HG03139 (cell line): ENCODE measurements around the gene SDC1.

ENCODE experiments used
- ATAC-seq: cut with Tn5 transposase; IDR thresholded peaks from one replicate; pipeline ENCODE4 v1.9.1; 2021; ENCODE audit not compliant: unreplicated experiment

Gene SDC1

GRCh38 chr2:20229322-20230113 lies 4.6 kb upstream of the SDC1 start:
- no peak for ATAC-seq

GRCh38 chr2:20227894-20228505 lies 3.1 kb upstream of the SDC1 start:
- ATAC-seq: no peak

GRCh38 chr2:20226152-20226545 lies 1.2 kb upstream of the SDC1 start:
- no peak for ATAC-seq

- peak; percentile 43 for ATAC-seq
Measured at GRCh38 chr2:20225294-20226151, 593 bp upstream of the SDC1 start.

GRCh38 chr2:20224164-20224715 lies 690 bp downstream of the SDC1 start:
- ATAC-seq: no peak

GRCh38 chr2:20223407-20224163 lies 1.3 kb downstream of the SDC1 start:
- no peak for ATAC-seq

GRCh38 chr2:20222769-20223406 lies 2.0 kb downstream of the SDC1 start:
- ATAC-seq: no peak

- no peak for ATAC-seq
Measured at GRCh38 chr2:20222014-20222768, 2.7 kb downstream of the SDC1 start.

GRCh38 chr2:20221555-20221973 lies 3.4 kb downstream of the SDC1 start:
- no peak for ATAC-seq

GRCh38 chr2:20220806-20221554 lies 4.0 kb downstream of the SDC1 start:
- ATAC-seq: no peak

GRCh38 chr2:20219763-20220380 lies 5.1 kb downstream of the SDC1 start:
- no peak for ATAC-seq

- no peak for ATAC-seq
Measured at GRCh38 chr2:20218331-20219320, 6.3 kb downstream of the SDC1 start.

GRCh38 chr2:20217041-20217970 lies 7.6 kb downstream of the SDC1 start:
- ATAC-seq: no peak

- no peak for ATAC-seq
Measured at GRCh38 chr2:20216130-20217025, 8.6 kb downstream of the SDC1 start.
